HepG2 (cell line): ENCODE data around the gene G6PC3. TPM values are rescaled to one million over a fixed set of nuclear protein-coding genes. Genes with fewer than 3 reads are reported as not detected.

Source experiments
- ARID2 ChIP-seq: sonication (generic); formaldehyde crosslinking; IDR thresholded peaks from 2 replicates; pipeline ENCODE4 v1.8.1; 2022; ENCODE audit warnings: mild to moderate bottlenecking, missing genetic modification reagents, borderline replicate concordance
- BORCS8-MEF2B ChIP-seq: sonication (generic); formaldehyde crosslinking; IDR thresholded peaks from 2 replicates; pipeline ENCODE4 v1.8.0; 2022; ENCODE audit warnings: mild to moderate bottlenecking, missing genetic modification reagents
- ELF3 ChIP-seq: IDR thresholded peaks from 2 replicates; pipeline ENCODE4 v1.6.1; 2016; ENCODE audit warnings: missing genetic modification reagents, missing compliant biosample characterization
- FOXM1 ChIP-seq: sonication (generic); formaldehyde crosslinking; IDR thresholded peaks from 2 replicates; pipeline ENCODE4 v1.5.0; 2020; ENCODE audit warnings: missing genetic modification reagents
- HNRNPLL ChIP-seq: fragments of 200-400 bp; formaldehyde crosslinking; IDR thresholded peaks from 2 replicates; pipeline ENCODE4 v1.6.1; 2017; ENCODE audit warnings: mild to moderate bottlenecking, low read depth, low read length; ENCODE audit not compliant: poor library complexity, severe bottlenecking
- PITX1 ChIP-seq: sonication (generic); formaldehyde crosslinking; IDR thresholded peaks from 2 replicates; pipeline ENCODE4 v1.5.1; 2020; ENCODE audit warnings: mild to moderate bottlenecking, missing genetic modification reagents
- SAFB2 ChIP-seq: sonication (generic); formaldehyde crosslinking; IDR thresholded peaks from 2 replicates; pipeline ENCODE4 v1.5.1; 2020; ENCODE audit warnings: missing genetic modification reagents, low read depth, mild to moderate bottlenecking, borderline replicate concordance
- SALL1 ChIP-seq: sonication (generic); formaldehyde crosslinking; IDR thresholded peaks from 2 replicates; pipeline ENCODE4 v1.8.0; 2022; ENCODE audit warnings: mild to moderate bottlenecking, missing genetic modification reagents
- SMARCC2 ChIP-seq: fragments of 450-650 bp; IDR thresholded peaks from 2 replicates; pipeline ENCODE4 v1.6.1; 2017; ENCODE audit warnings: antibody characterized with exemption, mild to moderate bottlenecking
- SMC3 ChIP-seq: IDR thresholded peaks from 2 replicates; pipeline ENCODE4 v1.6.1; 2011; ENCODE audit warnings: low read length, improper control_type of control experiment
- SRY ChIP-seq: sonication (generic); formaldehyde crosslinking; IDR thresholded peaks from 2 replicates; pipeline ENCODE4 v1.8.0; 2022; ENCODE audit warnings: mild to moderate bottlenecking, missing genetic modification reagents
- ZBTB7B ChIP-seq: sonication (generic); formaldehyde crosslinking; IDR thresholded peaks from 2 replicates; pipeline ENCODE4 v1.4.0; 2020; ENCODE audit warnings: missing genetic modification reagents
- ZNF235 ChIP-seq: sonication (generic); formaldehyde crosslinking; IDR thresholded peaks from 2 replicates; pipeline ENCODE4 v1.8.1; 2023; ENCODE audit warnings: mild to moderate bottlenecking, missing genetic modification reagents, borderline replicate concordance
- ZNF256 ChIP-seq: sonication (generic); formaldehyde crosslinking; conservative IDR thresholded peaks from 2 replicates; pipeline ENCODE4 v1.4.0; 2020; ENCODE audit warnings: missing genetic modification reagents
- ZNF333 ChIP-seq: sonication (generic); formaldehyde crosslinking; IDR thresholded peaks from 2 replicates; pipeline ENCODE4 v1.4.0; 2020; ENCODE audit warnings: mild to moderate bottlenecking, missing genetic modification reagents, borderline replicate concordance
- ZNF530 ChIP-seq: sonication (generic); formaldehyde crosslinking; IDR thresholded peaks from 2 replicates; pipeline ENCODE4 v1.5.0; 2020; ENCODE audit warnings: low read depth, mild to moderate bottlenecking, missing genetic modification reagents
- ZNF550 ChIP-seq: sonication (generic); formaldehyde crosslinking; IDR thresholded peaks from 2 replicates; pipeline ENCODE4 v1.4.0; 2020; ENCODE audit warnings: mild to moderate bottlenecking, missing genetic modification reagents, borderline replicate concordance
- ZNF556 ChIP-seq: sonication (generic); formaldehyde crosslinking; IDR thresholded peaks from 2 replicates; pipeline ENCODE4 v1.4.0; 2020; ENCODE audit warnings: mild to moderate bottlenecking, missing genetic modification reagents, borderline replicate concordance
- polyA plus RNA-seq, 8 experiments: library from polyadenylated mRNA; depleted of rRNA in 3 of 8; stranded (reverse) in 7 of 8; unstranded in 1 of 8; fragments of >200 nt; fragmentation: Illumina TruSeq in 4 of 8; extraction: Trizol in 4 of 8; gene quantifications; 2 replicates each; pipeline versions ENCODE4 v1.2.1 to v1.2.3, GENCODE V29; 2011 to 2016; ENCODE audit warnings: low read depth in 4 of 8, missing spikeins in 1 of 8, mixed read lengths in 1 of 8; ENCODE audit not compliant: insufficient read depth in 1 of 8
- total RNA-seq, 5 experiments: library from RNA; depleted of rRNA; stranded (reverse); fragments of >200 nt; fragmentation: Illumina TruSeq; extraction: Trizol; gene quantifications; 2 replicates each; pipeline ENCODE4 v1.2.3, GENCODE V29; 2016; ENCODE audit warnings: low read depth in 1 of 5
- TF ChIP-seq, protein P1 (sequence below): sonication (generic); formaldehyde crosslinking; conservative IDR thresholded peaks from 2 replicates; pipeline ENCODE4 v1.4.0; 2020; ENCODE audit warnings: missing genetic modification reagents
- TF ChIP-seq, protein P2 (sequence below): fragments of 450-650 bp; IDR thresholded peaks from 2 replicates; pipeline ENCODE4 v1.6.1; 2016
- TF ChIP-seq, protein P3 (sequence below): sonication (generic); formaldehyde crosslinking; IDR thresholded peaks from 2 replicates; pipeline ENCODE4 v1.4.0; 2020; ENCODE audit warnings: missing genetic modification reagents
- TF ChIP-seq, protein P4 (sequence below): IDR thresholded peaks from 2 replicates; pipeline ENCODE4 v1.6.1; 2018; ENCODE audit warnings: missing genetic modification reagents, mild to moderate bottlenecking, missing compliant biosample characterization
- TF ChIP-seq, protein P5 (sequence below): sonication (generic); formaldehyde crosslinking; IDR thresholded peaks from 2 replicates; pipeline ENCODE4 v1.4.0; 2020; ENCODE audit warnings: missing genetic modification reagents, borderline replicate concordance

The G6PC3 gene
- total and polyA plus RNA-seq, 2 of the 13 experiments (the other 11 are each of a cell fraction or from before 2014, with no cell fraction given) = 38.5 to 75.8 TPM

DNA sequence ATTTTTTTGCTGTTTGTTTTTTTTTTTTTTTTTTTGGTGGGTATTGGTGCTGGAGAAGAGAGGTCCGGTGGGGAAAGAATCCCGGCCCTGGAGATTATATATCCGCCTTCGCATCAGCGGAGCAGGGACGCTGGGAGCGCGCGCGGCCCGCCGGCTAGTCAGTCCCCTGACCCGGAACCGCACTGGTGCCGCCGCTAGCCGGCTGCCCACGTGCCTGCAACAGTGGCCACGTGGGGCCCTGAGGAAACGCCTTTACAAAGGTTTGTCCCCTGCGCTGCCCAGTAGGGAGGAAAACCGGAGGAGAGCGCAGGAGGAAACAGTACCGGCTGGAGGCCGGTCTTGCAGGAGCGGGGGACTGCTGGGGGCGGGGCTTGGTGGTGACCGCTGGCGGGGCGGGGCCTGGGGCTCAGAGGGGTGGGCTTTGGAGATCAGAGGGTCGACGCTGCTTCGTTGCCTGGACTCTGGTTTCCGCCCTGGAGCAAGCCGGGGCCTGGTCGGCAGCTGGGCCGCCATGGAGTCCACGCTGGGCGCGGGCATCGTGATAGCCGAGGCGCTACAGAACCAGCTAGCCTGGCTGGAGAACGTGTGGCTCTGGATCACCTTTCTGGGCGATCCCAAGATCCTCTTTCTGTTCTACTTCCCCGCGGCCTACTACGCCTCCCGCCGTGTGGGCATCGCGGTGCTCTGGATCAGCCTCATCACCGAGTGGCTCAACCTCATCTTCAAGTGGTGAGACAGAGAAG lies at the start of gene G6PC3 (continued):
- TF ChIP-seq ZNF235 (CRISPR knock-in tag) (peak; percentile 96; the same call in 1 of the 2 replicates), ZNF556 (CRISPR knock-in tag) (peak; percentile 73; the same call in 1 of the 2 replicates), BORCS8-MEF2B (peak; percentile 99), PITX1 (CRISPR knock-in tag) (peak; percentile 74), SMARCC2 (no peak), FOXM1 (CRISPR knock-in tag) (no peak; the same call in 1 of the 2 replicates), HNRNPLL (peak; percentile 95), ELF3 (peak; percentile 99), SALL1 (CRISPR knock-in tag) (peak; percentile 98), SMC3 (no peak), SAFB2 (CRISPR knock-in tag) (peak; percentile 95), ZNF256 (no peak), ZNF550 (CRISPR knock-in tag) (peak; percentile 54; the same call in 1 of the 2 replicates), ZBTB7B (peak; percentile 92), SRY (CRISPR knock-in tag) (peak; percentile 97), ZNF333 (CRISPR knock-in tag) (peak; percentile 81; the same call in 1 of the 2 replicates), ARID2 (CRISPR knock-in tag) (peak; percentile 94), ZNF530 (CRISPR knock-in tag) (no peak)
- TF ChIP-seq, protein P1, sequence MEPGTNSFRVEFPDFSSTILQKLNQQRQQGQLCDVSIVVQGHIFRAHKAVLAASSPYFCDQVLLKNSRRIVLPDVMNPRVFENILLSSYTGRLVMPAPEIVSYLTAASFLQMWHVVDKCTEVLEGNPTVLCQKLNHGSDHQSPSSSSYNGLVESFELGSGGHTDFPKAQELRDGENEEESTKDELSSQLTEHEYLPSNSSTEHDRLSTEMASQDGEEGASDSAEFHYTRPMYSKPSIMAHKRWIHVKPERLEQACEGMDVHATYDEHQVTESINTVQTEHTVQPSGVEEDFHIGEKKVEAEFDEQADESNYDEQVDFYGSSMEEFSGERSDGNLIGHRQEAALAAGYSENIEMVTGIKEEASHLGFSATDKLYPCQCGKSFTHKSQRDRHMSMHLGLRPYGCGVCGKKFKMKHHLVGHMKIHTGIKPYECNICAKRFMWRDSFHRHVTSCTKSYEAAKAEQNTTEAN (CRISPR knock-in tag) = peak; percentile 88
- TF ChIP-seq, protein P2, sequence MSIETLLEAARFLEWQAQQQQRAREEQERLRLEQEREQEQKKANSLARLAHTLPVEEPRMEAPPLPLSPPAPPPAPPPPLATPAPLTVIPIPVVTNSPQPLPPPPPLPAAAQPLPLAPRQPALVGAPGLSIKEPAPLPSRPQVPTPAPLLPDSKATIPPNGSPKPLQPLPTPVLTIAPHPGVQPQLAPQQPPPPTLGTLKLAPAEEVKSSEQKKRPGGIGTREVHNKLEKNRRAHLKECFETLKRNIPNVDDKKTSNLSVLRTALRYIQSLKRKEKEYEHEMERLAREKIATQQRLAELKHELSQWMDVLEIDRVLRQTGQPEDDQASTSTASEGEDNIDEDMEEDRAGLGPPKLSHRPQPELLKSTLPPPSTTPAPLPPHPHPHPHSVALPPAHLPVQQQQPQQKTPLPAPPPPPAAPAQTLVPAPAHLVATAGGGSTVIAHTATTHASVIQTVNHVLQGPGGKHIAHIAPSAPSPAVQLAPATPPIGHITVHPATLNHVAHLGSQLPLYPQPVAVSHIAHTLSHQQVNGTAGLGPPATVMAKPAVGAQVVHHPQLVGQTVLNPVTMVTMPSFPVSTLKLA = peak; percentile 100
- TF ChIP-seq, protein P3, sequence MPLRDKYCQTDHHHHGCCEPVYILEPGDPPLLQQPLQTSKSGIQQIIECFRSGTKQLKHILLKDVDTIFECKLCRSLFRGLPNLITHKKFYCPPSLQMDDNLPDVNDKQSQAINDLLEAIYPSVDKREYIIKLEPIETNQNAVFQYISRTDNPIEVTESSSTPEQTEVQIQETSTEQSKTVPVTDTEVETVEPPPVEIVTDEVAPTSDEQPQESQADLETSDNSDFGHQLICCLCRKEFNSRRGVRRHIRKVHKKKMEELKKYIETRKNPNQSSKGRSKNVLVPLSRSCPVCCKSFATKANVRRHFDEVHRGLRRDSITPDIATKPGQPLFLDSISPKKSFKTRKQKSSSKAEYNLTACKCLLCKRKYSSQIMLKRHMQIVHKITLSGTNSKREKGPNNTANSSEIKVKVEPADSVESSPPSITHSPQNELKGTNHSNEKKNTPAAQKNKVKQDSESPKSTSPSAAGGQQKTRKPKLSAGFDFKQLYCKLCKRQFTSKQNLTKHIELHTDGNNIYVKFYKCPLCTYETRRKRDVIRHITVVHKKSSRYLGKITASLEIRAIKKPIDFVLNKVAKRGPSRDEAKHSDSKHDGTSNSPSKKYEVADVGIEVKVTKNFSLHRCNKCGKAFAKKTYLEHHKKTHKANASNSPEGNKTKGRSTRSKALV = peak; percentile 95
- TF ChIP-seq, protein P4, sequence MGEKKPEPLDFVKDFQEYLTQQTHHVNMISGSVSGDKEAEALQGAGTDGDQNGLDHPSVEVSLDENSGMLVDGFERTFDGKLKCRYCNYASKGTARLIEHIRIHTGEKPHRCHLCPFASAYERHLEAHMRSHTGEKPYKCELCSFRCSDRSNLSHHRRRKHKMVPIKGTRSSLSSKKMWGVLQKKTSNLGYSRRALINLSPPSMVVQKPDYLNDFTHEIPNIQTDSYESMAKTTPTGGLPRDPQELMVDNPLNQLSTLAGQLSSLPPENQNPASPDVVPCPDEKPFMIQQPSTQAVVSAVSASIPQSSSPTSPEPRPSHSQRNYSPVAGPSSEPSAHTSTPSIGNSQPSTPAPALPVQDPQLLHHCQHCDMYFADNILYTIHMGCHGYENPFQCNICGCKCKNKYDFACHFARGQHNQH (CRISPR knock-in tag) = peak; percentile 99
- TF ChIP-seq, protein P5, sequence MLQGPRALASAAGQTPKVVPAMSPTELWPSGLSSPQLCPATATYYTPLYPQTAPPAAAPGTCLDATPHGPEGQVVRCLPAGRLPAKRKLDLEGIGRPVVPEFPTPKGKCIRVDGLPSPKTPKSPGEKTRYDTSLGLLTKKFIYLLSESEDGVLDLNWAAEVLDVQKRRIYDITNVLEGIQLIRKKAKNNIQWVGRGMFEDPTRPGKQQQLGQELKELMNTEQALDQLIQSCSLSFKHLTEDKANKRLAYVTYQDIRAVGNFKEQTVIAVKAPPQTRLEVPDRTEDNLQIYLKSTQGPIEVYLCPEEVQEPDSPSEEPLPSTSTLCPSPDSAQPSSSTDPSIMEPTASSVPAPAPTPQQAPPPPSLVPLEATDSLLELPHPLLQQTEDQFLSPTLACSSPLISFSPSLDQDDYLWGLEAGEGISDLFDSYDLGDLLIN (CRISPR knock-in tag) = peak; percentile 18; the same call in 1 of the 2 replicates
